ENCODE data around the gene DGLUCY. TPM values are rescaled to one million over a fixed set of nuclear protein-coding genes. Genes with fewer than 3 reads are reported as not detected.

DGLUCY gene
- total and polyA plus RNA-seq, 2 experiments from 2014 or later, result 82.7 to 90.0 TPM

- Histone ChIP-seq H3K9me3 (ENCODE audit: low read depth) (no peaks in the 10 kb centered on the region), H3K27me3 (no peaks in the 10 kb centered on the region), H3K36me3 (no peaks in the 10 kb centered on the region), H3K4me3 (no peak overlapping the region), H3K27ac (no peak overlapping the region), H3K4me1 (ENCODE audit: low read depth) (no peaks in the 10 kb centered on the region)
- TF ChIP-seq CTCF (IDR thresholded peaks at IDR 0.05; ENCODE audit: low read depth, low read length), result no peak
- DNase-seq (ENCODE audit: low read depth in 1 of 2, low spot score in 1 of 2), result no peak
Observed at GRCh38 chr14:91238661-91239060, 124.8 kb downstream of the DGLUCY start.

GRCh38 chr14:91241863-91242262 is 128.0 kb downstream of the DGLUCY start:
- Histone ChIP-seq H3K4me1 (ENCODE audit: low read depth) (no peaks in the 10 kb centered on the region), H3K9me3 (ENCODE audit: low read depth) (no peaks in the 10 kb centered on the region), H3K36me3 (no peaks in the 10 kb centered on the region), H3K27me3 (no peaks in the 10 kb centered on the region), H3K4me3 (no peak overlapping the region), H3K27ac (no peak overlapping the region)
- no peak for DNase-seq (ENCODE audit: low read depth in 1 of 2, low spot score in 1 of 2)
- TF ChIP-seq CTCF (IDR thresholded peaks at IDR 0.05; ENCODE audit: low read depth, low read length), result no peak

GRCh38 chr14:91242635-91243034 is 128.8 kb downstream of the DGLUCY start:
- TF ChIP-seq CTCF (IDR thresholded peaks at IDR 0.05; ENCODE audit: low read depth, low read length), result no peak
- DNase-seq (ENCODE audit: low read depth in 1 of 2, low spot score in 1 of 2), result no peak
- Histone ChIP-seq H3K36me3 (no peaks in the 10 kb centered on the region), H3K27ac (no peak overlapping the region), H3K4me3 (no peak overlapping the region), H3K4me1 (ENCODE audit: low read depth) (no peaks in the 10 kb centered on the region), H3K9me3 (ENCODE audit: low read depth) (no peaks in the 10 kb centered on the region), H3K27me3 (no peaks in the 10 kb centered on the region)

- Histone ChIP-seq H3K36me3 (no peaks in the 10 kb centered on the region), H3K4me3 (no peak overlapping the region), H3K27me3 (no peaks in the 10 kb centered on the region), H3K27ac (no peak overlapping the region), H3K4me1 (ENCODE audit: low read depth) (no peaks in the 10 kb centered on the region), H3K9me3 (ENCODE audit: low read depth) (no peaks in the 10 kb centered on the region)
- no peak for TF ChIP-seq CTCF (IDR thresholded peaks at IDR 0.05; ENCODE audit: low read depth, low read length)
- DNase-seq (ENCODE audit: low read depth in 1 of 2, low spot score in 1 of 2), result no peak
Observed at GRCh38 chr14:91243074-91243471, 129.2 kb downstream of the DGLUCY start.

GRCh38 chr14:91244501-91244901 is 130.6 kb downstream of the DGLUCY start, which contains the start of gene GPR68:
TSS of gene GPR68 (minus strand) at chr14:91244704. CDS start at chr14:91235050, 9,654 bp downstream.
- no peak within 1 kb of the TSS for H3K4me3 ChIP-seq

More at GRCh38 chr14:91244501-91244901, 130.6 kb downstream of the DGLUCY start, which contains the start of gene GPR68:
- Histone ChIP-seq H3K4me1 (ENCODE audit: low read depth) (no peaks in the 10 kb centered on the region), H3K36me3 (no peaks in the 10 kb centered on the region), H3K27ac (no peak within 1 kb of the TSS), H3K27me3 (no peaks in the 10 kb centered on the region), H3K9me3 (ENCODE audit: low read depth) (no peaks in the 10 kb centered on the region)
- TF ChIP-seq CTCF (IDR thresholded peaks at IDR 0.05; ENCODE audit: low read depth, low read length), result no peak
- peak; percentile 43 to 82 for DNase-seq (ENCODE audit: low read depth in 1 of 2, low spot score in 1 of 2)
